Breast epithelium (tissue), 3 donors: ENCODE measurements around the gene P2RX6.

Experiments
- POLR2A ChIP-seq: fragments of 450-650 bp; IDR thresholded peaks from one replicate; pipeline ENCODE4 v1.6.1; 2016; ENCODE audit warnings: antibody characterized with exemption, mild to moderate bottlenecking, moderate library complexity
- TF ChIP-seq, protein P1 (sequence below), 3 donors: fragments of 450-650 bp; IDR thresholded peaks; one replicate each; pipeline ENCODE4 v1.5.1; 2016 to 2017; ENCODE audit warnings: antibody characterized with exemption in 3 of 3, mild to moderate bottlenecking in 3 of 3, moderate library complexity in 3 of 3

- TF ChIP-seq, protein P1, sequence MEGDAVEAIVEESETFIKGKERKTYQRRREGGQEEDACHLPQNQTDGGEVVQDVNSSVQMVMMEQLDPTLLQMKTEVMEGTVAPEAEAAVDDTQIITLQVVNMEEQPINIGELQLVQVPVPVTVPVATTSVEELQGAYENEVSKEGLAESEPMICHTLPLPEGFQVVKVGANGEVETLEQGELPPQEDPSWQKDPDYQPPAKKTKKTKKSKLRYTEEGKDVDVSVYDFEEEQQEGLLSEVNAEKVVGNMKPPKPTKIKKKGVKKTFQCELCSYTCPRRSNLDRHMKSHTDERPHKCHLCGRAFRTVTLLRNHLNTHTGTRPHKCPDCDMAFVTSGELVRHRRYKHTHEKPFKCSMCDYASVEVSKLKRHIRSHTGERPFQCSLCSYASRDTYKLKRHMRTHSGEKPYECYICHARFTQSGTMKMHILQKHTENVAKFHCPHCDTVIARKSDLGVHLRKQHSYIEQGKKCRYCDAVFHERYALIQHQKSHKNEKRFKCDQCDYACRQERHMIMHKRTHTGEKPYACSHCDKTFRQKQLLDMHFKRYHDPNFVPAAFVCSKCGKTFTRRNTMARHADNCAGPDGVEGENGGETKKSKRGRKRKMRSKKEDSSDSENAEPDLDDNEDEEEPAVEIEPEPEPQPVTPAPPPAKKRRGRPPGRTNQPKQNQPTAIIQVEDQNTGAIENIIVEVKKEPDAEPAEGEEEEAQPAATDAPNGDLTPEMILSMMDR (IDR thresholded peaks at IDR 0.05) = no peak
- no peak for TF ChIP-seq POLR2A
Measured at GRCh38 chr22:20988573-20989322, 26.2 kb upstream of the P2RX6 start.
